Brain microvascular endothelial cell (primary cell): ENCODE results near the gene TMEM51.

ENCODE experiments used
- DNase-seq: peaks from one replicate; pipeline ENCODE4 v3.0.0-alpha.2; 2020
- H3K27ac ChIP-seq: fragments of 250-450 bp; sonication (Bioruptor Pico); 2 replicates; pipeline ENCODE4 v1.5.1; 2020; ENCODE audit warnings: mild to moderate bottlenecking, moderate library complexity
- H3K27me3 ChIP-seq: fragments of 250-450 bp; sonication (Bioruptor Pico); replicated peaks from 2 replicates; pipeline ENCODE4 v1.5.1; 2020; ENCODE audit warnings: mild to moderate bottlenecking
- H3K36me3 ChIP-seq: fragments of 250-450 bp; sonication (Bioruptor Pico); replicated peaks from 2 replicates; pipeline ENCODE4 v1.5.1; 2020; ENCODE audit warnings: mild to moderate bottlenecking
- H3K4me3 ChIP-seq: 2 replicates; pipeline ENCODE4 v1.5.1; 2011; ENCODE audit warnings: low read depth, mild to moderate bottlenecking, control low read depth, low read length, moderate library complexity
- CTCF ChIP-seq: IDR thresholded peaks from 2 replicates; pipeline ENCODE4 v1.5.1; 2011; ENCODE audit warnings: low read depth, mild to moderate bottlenecking, moderate library complexity, low read length, control low read depth, inconsistent platforms; ENCODE audit errors: missing control alignments
- in situ Hi-C: cut with HindIII; loops from 2 replicates; pipeline ENCODE4 v1.10.0; 2017; ENCODE audit warnings: low sequenced_read_pairs, low pct_ligation_motif_present

Gene TMEM51

GRCh38 chr1:15122331-15122730 lies 31.2 kb upstream of the TMEM51 start:
- no peak overlapping the region for H3K4me3 ChIP-seq
- TF ChIP-seq CTCF: no peak
- DNase-seq: no peak
- H3K27me3 ChIP-seq: peaks cover 2% of the 10 kb centered on the region
- H3K36me3 ChIP-seq: no peaks in the 10 kb centered on the region
- H3K27ac ChIP-seq: no peak overlapping the region
- in situ Hi-C loops: no loop called here

- Histone ChIP-seq H3K36me3 (no peaks in the 10 kb centered on the region), H3K4me3 (no peak overlapping the region), H3K27ac (no peak overlapping the region), H3K27me3 (peaks cover 2% of the 10 kb centered on the region)
- DNase-seq: no peak
- in situ Hi-C loops: no loop called here
- TF ChIP-seq CTCF: no peak
Measured at GRCh38 chr1:15123270-15123669, 30.3 kb upstream of the TMEM51 start.

DNA sequence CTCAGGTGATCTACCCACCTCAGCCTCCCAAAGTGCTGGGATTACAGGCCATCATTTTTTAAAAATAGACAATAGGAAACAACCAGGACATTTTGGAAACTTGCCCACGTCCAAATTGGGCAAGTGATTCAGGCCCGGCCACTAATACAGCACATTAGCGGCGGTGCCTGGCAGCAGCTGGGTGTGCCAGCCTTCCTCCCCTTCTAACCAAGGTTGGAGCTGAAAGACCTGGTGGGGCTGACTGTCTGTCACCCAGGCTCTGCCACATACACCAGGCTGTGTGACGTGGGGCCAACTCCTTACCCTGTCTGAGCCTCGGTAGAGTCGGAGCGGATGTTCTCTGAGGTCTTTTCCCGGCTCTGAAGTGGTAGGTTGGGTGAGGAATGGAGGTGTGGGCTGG lies 29.6 kb upstream of the TMEM51 start:
- no peak for TF ChIP-seq CTCF
- in situ Hi-C loops: no loop called here
- Histone ChIP-seq H3K36me3 (no peaks in the 10 kb centered on the region), H3K4me3 (no peak overlapping the region), H3K27ac (no peak overlapping the region), H3K27me3 (peaks cover 2% of the 10 kb centered on the region)
- DNase-seq: no peak

GRCh38 chr1:15124362-15125100 lies 29.0 kb upstream of the TMEM51 start:
- no peak for DNase-seq
- in situ Hi-C loops: no loop called here
- Histone ChIP-seq H3K27ac (no peak overlapping the region), H3K4me3 (no peak overlapping the region), H3K27me3 (peaks cover 2% of the 10 kb centered on the region), H3K36me3 (no peaks in the 10 kb centered on the region)
- TF ChIP-seq CTCF: no peak

GRCh38 chr1:15125101-15125745 lies 28.3 kb upstream of the TMEM51 start:
- DNase-seq: no peak
- Histone ChIP-seq H3K36me3 (no peaks in the 10 kb centered on the region), H3K27me3 (peaks cover 2% of the 10 kb centered on the region), H3K4me3 (no peak overlapping the region), H3K27ac (no peak overlapping the region)
- in situ Hi-C loops: no loop called here
- no peak for TF ChIP-seq CTCF
